Measurements from ENCODE around the gene SALL1. TPM values are rescaled to one million over a fixed set of nuclear protein-coding genes. Genes with fewer than 3 reads are reported as not detected.

SALL1 gene
- total RNA-seq, 2 donors from 2014 or later: 0.14 to 4.8 TPM

GRCh38 chr16:51168755-51169154, 17.7 kb upstream of the SALL1 start:
- intact Hi-C loops (cut with DNase I): no loop called here
- no peak for DNase-seq (ENCODE audit: low spot score)
- Histone ChIP-seq H3K4me3 (no peak overlapping the region), H3K27ac (no peak overlapping the region), H3K36me3 (no peaks in the 10 kb centered on the region), H3K27me3 (replicated peaks; ENCODE audit: insufficient read depth) (no peaks in the 10 kb centered on the region), H3K4me1 (replicated peaks) (no peaks in the 10 kb centered on the region), H3K9me3 (no peaks in the 10 kb centered on the region)
- TF ChIP-seq POLR2AphosphoS5 (IDR thresholded peaks at IDR 0.05) (no peak), POLR2A (IDR thresholded peaks at IDR 0.05) (no peak), CTCF (IDR thresholded peaks at IDR 0.05) (no peak)
- 65% methylated on average over 2 of the region's 2 CpGs for WGBS

GRCh38 chr16:51167170-51167895, 16.3 kb upstream of the SALL1 start:
- H3K27me3 ChIP-seq (replicated peaks; ENCODE audit: insufficient read depth): no peaks in the 10 kb centered on the region
- H3K27ac ChIP-seq: no peak overlapping the region
- TF ChIP-seq POLR2A (IDR thresholded peaks at IDR 0.05): no peak
- no peak for TF ChIP-seq CTCF (IDR thresholded peaks at IDR 0.05)
- TF ChIP-seq POLR2AphosphoS5 (IDR thresholded peaks at IDR 0.05): no peak
- no peaks in the 10 kb centered on the region for H3K4me1 ChIP-seq (replicated peaks)
- no peak for DNase-seq (ENCODE audit: low spot score)
- no peaks in the 10 kb centered on the region for H3K9me3 ChIP-seq
- intact Hi-C loops (cut with DNase I): no loop called here
- no peaks in the 10 kb centered on the region for H3K36me3 ChIP-seq
- 43% methylated on average over 9 of the region's 9 CpGs for WGBS
- no peak overlapping the region for H3K4me3 ChIP-seq

- H3K27ac ChIP-seq: no peak overlapping the region
- DNase-seq (ENCODE audit: low spot score): no peak
- 62% methylated on average over 3 of the region's 3 CpGs for WGBS
- intact Hi-C loops (cut with DNase I): no loop called here
- no peaks in the 10 kb centered on the region for H3K4me1 ChIP-seq (replicated peaks)
- H3K9me3 ChIP-seq: no peaks in the 10 kb centered on the region
- TF ChIP-seq POLR2AphosphoS5 (IDR thresholded peaks at IDR 0.05) (no peak), POLR2A (IDR thresholded peaks at IDR 0.05) (no peak), CTCF (IDR thresholded peaks at IDR 0.05) (no peak)
- H3K4me3 ChIP-seq: no peak overlapping the region
- no peaks in the 10 kb centered on the region for H3K27me3 ChIP-seq (replicated peaks; ENCODE audit: insufficient read depth)
- H3K36me3 ChIP-seq: no peaks in the 10 kb centered on the region
Observed at GRCh38 chr16:51166541-51166940, 15.5 kb upstream of the SALL1 start.

- TF ChIP-seq POLR2A (IDR thresholded peaks at IDR 0.05) (no peak), POLR2AphosphoS5 (IDR thresholded peaks at IDR 0.05) (no peak), CTCF (IDR thresholded peaks at IDR 0.05) (no peak)
- Histone ChIP-seq H3K9me3 (no peaks in the 10 kb centered on the region), H3K4me3 (no peak overlapping the region), H3K27me3 (replicated peaks; ENCODE audit: insufficient read depth) (no peaks in the 10 kb centered on the region), H3K4me1 (replicated peaks) (no peaks in the 10 kb centered on the region), H3K27ac (no peak overlapping the region), H3K36me3 (no peaks in the 10 kb centered on the region)
- DNase-seq (ENCODE audit: low spot score): no peak
- intact Hi-C loops (cut with DNase I): no loop called here
- 27% methylated on average over 3 of the region's 3 CpGs for WGBS
Observed at GRCh38 chr16:51166091-51166490, 15.0 kb upstream of the SALL1 start.

- no peak for DNase-seq (ENCODE audit: low spot score)
- 88% methylated on average over 1 of the region's 1 CpG for WGBS
- Histone ChIP-seq H3K4me3 (no peak overlapping the region), H3K9me3 (no peaks in the 10 kb centered on the region), H3K4me1 (replicated peaks) (no peaks in the 10 kb centered on the region), H3K36me3 (no peaks in the 10 kb centered on the region), H3K27me3 (replicated peaks; ENCODE audit: insufficient read depth) (no peaks in the 10 kb centered on the region), H3K27ac (no peak overlapping the region)
- intact Hi-C loops (cut with DNase I): no loop called here
- TF ChIP-seq CTCF (IDR thresholded peaks at IDR 0.05) (no peak), POLR2AphosphoS5 (IDR thresholded peaks at IDR 0.05) (no peak), POLR2A (IDR thresholded peaks at IDR 0.05) (no peak)
Observed at GRCh38 chr16:51165043-51165442, 14.0 kb upstream of the SALL1 start.
